ENCODE results near the gene ACSL3. TPM values are rescaled to one million over a fixed set of nuclear protein-coding genes. Genes with fewer than 3 reads are reported as not detected.

ACSL3 gene
- 182 TPM for total RNA-seq

GRCh38 chr2:222860740-222861410 lies at the start of gene ACSL3:
TSS of gene ACSL3 (plus strand) at chr2:222861036. CDS start at chr2:222908773, 47,737 bp downstream.

Other genes with a start within 250 kb of the ACSL3 start
- 33.8 TPM for gene FARSB, start 204.9 kb upstream of the ACSL3 start, total RNA-seq
- gene MOGAT1, start 189.4 kb upstream of the ACSL3 start, total RNA-seq: not detected
- gene KCNE4, start 191.2 kb downstream of the ACSL3 start, total RNA-seq: 0.94 TPM

Data from parietal lobe (tissue), 1 donor.